HepG2 (cell line): Measurements from ENCODE around the gene MAT2A. TPM values are rescaled to one million over a fixed set of nuclear protein-coding genes. Genes with fewer than 3 reads are reported as not detected.
A peak's percentile ranks its signal among the peaks of the same experiment; 100 is the strongest.

Experiments
- ATF7 ChIP-seq, 2 experiments: fragments of 450-650 bp in 1 of 2; sonication (generic) in 1 of 2; formaldehyde crosslinking in 1 of 2; IDR thresholded peaks; 2 replicates each; pipeline versions ENCODE4 v1.4.0 to v1.6.1; 2016 to 2020; ENCODE audit warnings: antibody characterized with exemption in 1 of 2, mild to moderate bottlenecking in 1 of 2, missing genetic modification reagents in 1 of 2
- CC2D1A ChIP-seq: sonication (generic); formaldehyde crosslinking; IDR thresholded peaks from 2 replicates; pipeline ENCODE4 v1.8.1; 2023; ENCODE audit warnings: mild to moderate bottlenecking, missing genetic modification reagents
- CEBPB ChIP-seq: IDR thresholded peaks from 2 replicates; pipeline ENCODE4 v1.6.1; 2011; ENCODE audit warnings: low read depth, low read length, improper control_type of control experiment, borderline replicate concordance
- CENPX ChIP-seq: sonication (generic); formaldehyde crosslinking; IDR thresholded peaks from 2 replicates; pipeline ENCODE4 v1.9.0; 2021; ENCODE audit warnings: mild to moderate bottlenecking, missing genetic modification reagents, moderate library complexity
- DMAP1 ChIP-seq: IDR thresholded peaks from 2 replicates; pipeline ENCODE4 v1.6.1; 2016
- MXI1 ChIP-seq: IDR thresholded peaks from 3 replicates; pipeline ENCODE4 v1.6.1; 2012; ENCODE audit warnings: low read depth, low read length, inconsistent platforms, borderline replicate concordance
- PCBP2 ChIP-seq: fragments of 200-400 bp; formaldehyde crosslinking; optimal IDR thresholded peaks from 2 replicates; pipeline ENCODE3; 2018; ENCODE audit warnings: low read length, low read depth; ENCODE audit not compliant: poor library complexity, severe bottlenecking
- ZBTB38 ChIP-seq: sonication (generic); formaldehyde crosslinking; IDR thresholded peaks from 2 replicates; pipeline ENCODE4 v1.5.1; 2020; ENCODE audit warnings: mild to moderate bottlenecking, missing genetic modification reagents
- ZNF20 ChIP-seq: sonication (generic); formaldehyde crosslinking; IDR thresholded peaks from 2 replicates; pipeline ENCODE4 v1.4.0; 2020; ENCODE audit warnings: mild to moderate bottlenecking, moderate library complexity, missing genetic modification reagents
- ZNF292 ChIP-seq: sonication (generic); formaldehyde crosslinking; IDR thresholded peaks from 2 replicates; pipeline ENCODE4 v1.8.1; 2022; ENCODE audit warnings: mild to moderate bottlenecking, low read depth, missing genetic modification reagents, borderline replicate concordance
- polyA plus RNA-seq, 8 experiments: library from polyadenylated mRNA; depleted of rRNA in 3 of 8; stranded (reverse) in 7 of 8; unstranded in 1 of 8; fragments of >200 nt; fragmentation: Illumina TruSeq in 4 of 8; extraction: Trizol in 4 of 8; gene quantifications; 2 replicates each; pipeline versions ENCODE4 v1.2.1 to v1.2.3, GENCODE V29; 2011 to 2016; ENCODE audit warnings: low read depth in 4 of 8, missing spikeins in 1 of 8, mixed read lengths in 1 of 8; ENCODE audit not compliant: insufficient read depth in 1 of 8
- total RNA-seq, 5 experiments: library from RNA; depleted of rRNA; stranded (reverse); fragments of >200 nt; fragmentation: Illumina TruSeq; extraction: Trizol; gene quantifications; 2 replicates each; pipeline ENCODE4 v1.2.3, GENCODE V29; 2016; ENCODE audit warnings: low read depth in 1 of 5
- TF ChIP-seq, protein P1 (sequence below): IDR thresholded peaks from 2 replicates; pipeline ENCODE4 v1.6.1; 2016; ENCODE audit warnings: control low read depth
- TF ChIP-seq, protein P2 (sequence below): IDR thresholded peaks from 2 replicates; pipeline ENCODE4 v1.6.1; 2012; ENCODE audit warnings: inconsistent platforms
- TF ChIP-seq, protein P3 (sequence below): IDR thresholded peaks from 2 replicates; pipeline ENCODE4 v1.6.1; 2016; ENCODE audit warnings: low read depth, missing genetic modification reagents, missing compliant biosample characterization
- TF ChIP-seq, protein P4 (sequence below): sonication (generic); formaldehyde crosslinking; IDR thresholded peaks from 2 replicates; pipeline ENCODE4 v1.8.0; 2022; ENCODE audit warnings: mild to moderate bottlenecking, missing genetic modification reagents

The MAT2A gene
- total and polyA plus RNA-seq, 2 of the 13 experiments (the other 11 are each of a cell fraction or from before 2014, with no cell fraction given) = 155 to 331 TPM

DNA sequence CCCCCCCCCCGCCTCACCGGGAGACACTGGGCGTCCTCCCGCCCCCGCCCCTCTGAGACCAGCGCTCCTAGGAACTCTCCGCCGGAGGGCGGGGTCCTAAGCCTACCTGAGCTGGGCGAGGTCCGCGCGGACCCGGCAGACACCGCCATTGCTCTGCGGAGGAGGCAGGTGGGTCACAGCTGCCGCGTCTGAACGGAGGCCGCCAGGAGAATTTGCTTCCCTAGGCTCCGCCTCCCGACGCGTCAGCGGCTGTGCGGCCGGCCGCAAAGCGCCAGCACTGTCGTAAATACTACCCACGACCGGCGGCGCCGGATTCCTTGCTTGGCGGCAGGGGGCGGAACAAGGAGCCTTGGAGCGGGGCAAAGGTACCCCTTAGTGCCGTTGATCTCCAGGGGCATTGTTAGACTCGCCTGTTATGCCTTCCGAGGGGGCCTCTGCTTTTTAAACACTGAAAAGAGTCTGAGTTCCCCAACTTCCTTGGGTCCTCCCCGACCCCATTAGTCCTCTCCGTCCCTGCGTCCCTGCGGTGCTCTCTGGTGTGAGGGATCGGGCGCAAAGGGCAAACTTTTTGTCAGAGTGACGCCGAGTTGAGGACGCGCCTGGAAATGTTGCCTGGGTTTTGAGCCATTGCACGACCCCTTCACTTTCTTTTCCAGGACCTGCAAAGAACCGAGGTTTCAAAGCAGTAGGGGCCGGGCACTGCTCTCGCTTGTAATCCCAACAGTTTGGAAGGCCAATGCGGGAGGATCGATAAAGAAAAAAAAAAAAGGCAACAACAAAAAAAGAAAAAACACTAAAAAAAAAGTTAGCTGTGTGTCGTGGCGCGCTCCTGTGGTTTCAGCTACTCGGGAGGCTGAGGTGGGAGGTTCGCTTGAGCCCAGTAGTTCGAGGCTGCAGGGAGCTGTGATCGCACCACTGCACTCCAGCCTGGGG lies 22.6 kb downstream of the MAT2A start, which contains the start of gene GGCX (continued):
- no peak for TF ChIP-seq ZNF20 (CRISPR knock-in tag)
- TF ChIP-seq, protein P1, sequence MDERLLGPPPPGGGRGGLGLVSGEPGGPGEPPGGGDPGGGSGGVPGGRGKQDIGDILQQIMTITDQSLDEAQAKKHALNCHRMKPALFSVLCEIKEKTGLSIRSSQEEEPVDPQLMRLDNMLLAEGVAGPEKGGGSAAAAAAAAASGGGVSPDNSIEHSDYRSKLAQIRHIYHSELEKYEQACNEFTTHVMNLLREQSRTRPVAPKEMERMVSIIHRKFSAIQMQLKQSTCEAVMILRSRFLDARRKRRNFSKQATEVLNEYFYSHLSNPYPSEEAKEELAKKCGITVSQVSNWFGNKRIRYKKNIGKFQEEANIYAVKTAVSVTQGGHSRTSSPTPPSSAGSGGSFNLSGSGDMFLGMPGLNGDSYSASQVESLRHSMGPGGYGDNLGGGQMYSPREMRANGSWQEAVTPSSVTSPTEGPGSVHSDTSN = no peak
- TF ChIP-seq, protein P2, sequence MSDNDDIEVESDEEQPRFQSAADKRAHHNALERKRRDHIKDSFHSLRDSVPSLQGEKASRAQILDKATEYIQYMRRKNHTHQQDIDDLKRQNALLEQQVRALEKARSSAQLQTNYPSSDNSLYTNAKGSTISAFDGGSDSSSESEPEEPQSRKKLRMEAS = peak; percentile 73; the same call in 1 of the 2 replicates
- TF ChIP-seq ATF7 (IDR thresholded peaks at IDR 0.05) = no peak
- TF ChIP-seq ATF7 (CRISPR knock-in tag; IDR thresholded peaks at IDR 0.05) = 0 out of 2 replicates have a peak, but pooled peaks have one; percentile 26
- TF ChIP-seq DMAP1 (CRISPR knock-in tag) = peak; percentile 90
- no peak for TF ChIP-seq CC2D1A
- no peak for TF ChIP-seq CENPX
- no peak for TF ChIP-seq PCBP2
- TF ChIP-seq CEBPB = no peak
- peak; percentile 93; the same call in 1 of the 2 replicates for TF ChIP-seq ZBTB38 (CRISPR knock-in tag)
- TF ChIP-seq MXI1 = peak; percentile 89; the same call in 2 of the 3 replicates
- TF ChIP-seq ZNF292 (CRISPR knock-in tag) = peak; percentile 40; the same call in 1 of the 2 replicates
- TF ChIP-seq, protein P3, sequence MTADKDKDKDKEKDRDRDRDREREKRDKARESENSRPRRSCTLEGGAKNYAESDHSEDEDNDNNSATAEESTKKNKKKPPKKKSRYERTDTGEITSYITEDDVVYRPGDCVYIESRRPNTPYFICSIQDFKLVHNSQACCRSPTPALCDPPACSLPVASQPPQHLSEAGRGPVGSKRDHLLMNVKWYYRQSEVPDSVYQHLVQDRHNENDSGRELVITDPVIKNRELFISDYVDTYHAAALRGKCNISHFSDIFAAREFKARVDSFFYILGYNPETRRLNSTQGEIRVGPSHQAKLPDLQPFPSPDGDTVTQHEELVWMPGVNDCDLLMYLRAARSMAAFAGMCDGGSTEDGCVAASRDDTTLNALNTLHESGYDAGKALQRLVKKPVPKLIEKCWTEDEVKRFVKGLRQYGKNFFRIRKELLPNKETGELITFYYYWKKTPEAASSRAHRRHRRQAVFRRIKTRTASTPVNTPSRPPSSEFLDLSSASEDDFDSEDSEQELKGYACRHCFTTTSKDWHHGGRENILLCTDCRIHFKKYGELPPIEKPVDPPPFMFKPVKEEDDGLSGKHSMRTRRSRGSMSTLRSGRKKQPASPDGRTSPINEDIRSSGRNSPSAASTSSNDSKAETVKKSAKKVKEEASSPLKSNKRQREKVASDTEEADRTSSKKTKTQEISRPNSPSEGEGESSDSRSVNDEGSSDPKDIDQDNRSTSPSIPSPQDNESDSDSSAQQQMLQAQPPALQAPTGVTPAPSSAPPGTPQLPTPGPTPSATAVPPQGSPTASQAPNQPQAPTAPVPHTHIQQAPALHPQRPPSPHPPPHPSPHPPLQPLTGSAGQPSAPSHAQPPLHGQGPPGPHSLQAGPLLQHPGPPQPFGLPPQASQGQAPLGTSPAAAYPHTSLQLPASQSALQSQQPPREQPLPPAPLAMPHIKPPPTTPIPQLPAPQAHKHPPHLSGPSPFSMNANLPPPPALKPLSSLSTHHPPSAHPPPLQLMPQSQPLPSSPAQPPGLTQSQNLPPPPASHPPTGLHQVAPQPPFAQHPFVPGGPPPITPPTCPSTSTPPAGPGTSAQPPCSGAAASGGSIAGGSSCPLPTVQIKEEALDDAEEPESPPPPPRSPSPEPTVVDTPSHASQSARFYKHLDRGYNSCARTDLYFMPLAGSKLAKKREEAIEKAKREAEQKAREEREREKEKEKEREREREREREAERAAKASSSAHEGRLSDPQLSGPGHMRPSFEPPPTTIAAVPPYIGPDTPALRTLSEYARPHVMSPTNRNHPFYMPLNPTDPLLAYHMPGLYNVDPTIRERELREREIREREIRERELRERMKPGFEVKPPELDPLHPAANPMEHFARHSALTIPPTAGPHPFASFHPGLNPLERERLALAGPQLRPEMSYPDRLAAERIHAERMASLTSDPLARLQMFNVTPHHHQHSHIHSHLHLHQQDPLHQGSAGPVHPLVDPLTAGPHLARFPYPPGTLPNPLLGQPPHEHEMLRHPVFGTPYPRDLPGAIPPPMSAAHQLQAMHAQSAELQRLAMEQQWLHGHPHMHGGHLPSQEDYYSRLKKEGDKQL (CRISPR knock-in tag) = no peak
- TF ChIP-seq, protein P4, sequence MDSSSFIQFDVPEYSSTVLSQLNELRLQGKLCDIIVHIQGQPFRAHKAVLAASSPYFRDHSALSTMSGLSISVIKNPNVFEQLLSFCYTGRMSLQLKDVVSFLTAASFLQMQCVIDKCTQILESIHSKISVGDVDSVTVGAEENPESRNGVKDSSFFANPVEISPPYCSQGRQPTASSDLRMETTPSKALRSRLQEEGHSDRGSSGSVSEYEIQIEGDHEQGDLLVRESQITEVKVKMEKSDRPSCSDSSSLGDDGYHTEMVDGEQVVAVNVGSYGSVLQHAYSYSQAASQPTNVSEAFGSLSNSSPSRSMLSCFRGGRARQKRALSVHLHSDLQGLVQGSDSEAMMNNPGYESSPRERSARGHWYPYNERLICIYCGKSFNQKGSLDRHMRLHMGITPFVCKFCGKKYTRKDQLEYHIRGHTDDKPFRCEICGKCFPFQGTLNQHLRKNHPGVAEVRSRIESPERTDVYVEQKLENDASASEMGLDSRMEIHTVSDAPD (CRISPR knock-in tag) = no peak
